ENCODE data around the gene ARFGAP1.

DNA sequence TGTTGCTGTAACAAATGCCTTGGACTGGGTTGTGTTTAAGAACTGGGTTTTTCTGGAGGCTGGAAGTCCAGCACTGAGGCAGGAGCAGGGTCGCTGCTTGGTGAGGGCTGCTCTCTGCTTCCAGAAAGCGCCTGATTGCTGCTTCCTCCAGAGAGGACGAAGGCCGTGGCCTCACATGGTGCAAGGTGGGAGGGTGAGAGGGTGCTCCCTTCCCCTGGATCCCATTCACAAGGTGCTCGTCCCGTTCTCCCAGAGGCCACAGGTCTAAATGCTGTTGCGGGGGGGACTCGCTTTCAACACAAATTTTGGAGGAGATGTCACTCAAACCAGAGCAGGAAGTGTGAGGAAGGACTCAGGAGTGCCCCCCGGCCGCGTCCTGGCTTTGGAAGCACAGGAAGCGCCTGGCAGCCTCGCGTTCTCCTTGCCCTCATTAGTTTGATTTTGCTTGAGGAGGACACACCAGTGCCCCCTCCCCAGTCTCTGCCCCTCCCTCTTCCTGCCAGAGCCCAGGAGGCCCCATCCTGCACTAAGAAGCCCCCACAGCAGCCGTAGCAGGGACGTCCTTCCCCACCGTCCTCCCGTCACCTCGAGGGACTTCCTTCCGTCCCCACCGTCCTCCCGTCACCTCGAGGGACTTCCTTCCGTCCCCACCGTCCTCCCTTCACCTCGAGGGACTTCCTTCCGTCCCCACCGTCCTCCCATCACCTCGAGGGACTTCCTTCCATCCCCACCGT is 10.7 kb upstream of the ARFGAP1 start:
- TF ChIP-seq POLR2AphosphoS5 (IDR thresholded peaks at IDR 0.05; ENCODE audit: borderline replicate concordance, low read depth, low read length) (no peak), FOXP2 (optimal IDR thresholded peaks at IDR 0.05; ENCODE audit: control extremely low read depth, extremely low read length, insufficient read depth) (no peak), EZH2 (IDR thresholded peaks at IDR 0.05) (no peak)
